A673 (cell line): Measurements from ENCODE around the gene HABP2.

ENCODE experiments used
- CTCF ChIP-seq: fragments of 300-800, 200-600 bp; sonication (generic); conservative IDR thresholded peaks from 2 replicates; pipeline ENCODE4 v1.5.1; 2017; ENCODE audit warnings: low read depth, mild to moderate bottlenecking, antibody characterized with exemption, low read length, moderate library complexity, mixed read lengths
- EZH2 ChIP-seq: fragments of 200-600 bp; sonication (generic); IDR thresholded peaks from 2 replicates; pipeline ENCODE4 v1.6.1; 2017; ENCODE audit warnings: borderline replicate concordance, low read depth, mild to moderate bottlenecking, mixed read lengths, antibody characterized with exemption, low read length; ENCODE audit not compliant: poor library complexity, severe bottlenecking

GRCh38 chr10:113616244-113617074 is 63.6 kb downstream of the HABP2 start:
- TF ChIP-seq CTCF (peak; percentile 81), EZH2 (no peak)
